Subcutaneous adipose tissue (tissue), 4 donors: ENCODE data around the gene TMC2. TPM values are rescaled to one million over a fixed set of nuclear protein-coding genes. Genes with fewer than 3 reads are reported as not detected.

Experiments
- small RNA-seq: library from RNA; depleted of rRNA; stranded (forward); fragments of <200 nt; gene quantifications from one replicate; pipeline ENCODE3, GENCODE V24; 2016
- total RNA-seq, 4 donors: library from RNA; depleted of rRNA; stranded (reverse); fragments of >200 nt; gene quantifications; one replicate each; pipeline ENCODE4 v1.1.0, GENCODE V29; 2016
- TF ChIP-seq, protein P1 (sequence below): fragments of 450-650 bp; IDR thresholded peaks from one replicate; pipeline ENCODE4 v1.5.1; 2016; ENCODE audit warnings: low read depth, mild to moderate bottlenecking, control low read depth, antibody characterized with exemption, moderate library complexity

TMC2 gene
- total RNA-seq, 4 donors from 2014 or later = 0.68 to 1.5 (median 1.1) TPM

DNA sequence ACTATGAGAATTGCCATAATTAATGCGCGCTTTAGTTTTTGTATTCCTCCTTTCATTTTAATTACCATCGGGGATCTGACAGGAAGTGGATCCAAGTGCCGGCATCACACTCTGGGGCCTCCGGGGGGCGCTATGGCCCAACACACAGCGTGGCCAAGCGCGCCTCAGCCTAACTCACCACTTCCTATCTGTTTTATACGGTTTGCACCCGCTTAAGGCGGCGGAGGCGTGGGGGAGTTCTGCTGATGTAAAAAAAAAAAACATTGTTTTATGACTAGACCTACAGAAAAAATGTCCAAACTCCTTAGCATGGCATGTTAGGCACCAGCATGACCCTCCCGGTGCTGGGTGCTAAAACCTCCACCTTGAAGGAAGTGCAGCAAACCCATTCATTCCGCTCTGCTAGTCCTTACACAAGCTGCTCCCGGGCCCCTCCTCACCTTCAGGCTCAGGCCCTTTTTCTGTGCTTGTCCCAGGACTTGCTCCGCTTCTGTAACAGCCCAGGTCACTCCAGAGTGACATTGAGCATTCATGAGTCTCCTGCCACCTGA, 151.7 kb downstream of the TMC2 start:
- TF ChIP-seq, protein P1, sequence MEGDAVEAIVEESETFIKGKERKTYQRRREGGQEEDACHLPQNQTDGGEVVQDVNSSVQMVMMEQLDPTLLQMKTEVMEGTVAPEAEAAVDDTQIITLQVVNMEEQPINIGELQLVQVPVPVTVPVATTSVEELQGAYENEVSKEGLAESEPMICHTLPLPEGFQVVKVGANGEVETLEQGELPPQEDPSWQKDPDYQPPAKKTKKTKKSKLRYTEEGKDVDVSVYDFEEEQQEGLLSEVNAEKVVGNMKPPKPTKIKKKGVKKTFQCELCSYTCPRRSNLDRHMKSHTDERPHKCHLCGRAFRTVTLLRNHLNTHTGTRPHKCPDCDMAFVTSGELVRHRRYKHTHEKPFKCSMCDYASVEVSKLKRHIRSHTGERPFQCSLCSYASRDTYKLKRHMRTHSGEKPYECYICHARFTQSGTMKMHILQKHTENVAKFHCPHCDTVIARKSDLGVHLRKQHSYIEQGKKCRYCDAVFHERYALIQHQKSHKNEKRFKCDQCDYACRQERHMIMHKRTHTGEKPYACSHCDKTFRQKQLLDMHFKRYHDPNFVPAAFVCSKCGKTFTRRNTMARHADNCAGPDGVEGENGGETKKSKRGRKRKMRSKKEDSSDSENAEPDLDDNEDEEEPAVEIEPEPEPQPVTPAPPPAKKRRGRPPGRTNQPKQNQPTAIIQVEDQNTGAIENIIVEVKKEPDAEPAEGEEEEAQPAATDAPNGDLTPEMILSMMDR = no peak

DNA sequence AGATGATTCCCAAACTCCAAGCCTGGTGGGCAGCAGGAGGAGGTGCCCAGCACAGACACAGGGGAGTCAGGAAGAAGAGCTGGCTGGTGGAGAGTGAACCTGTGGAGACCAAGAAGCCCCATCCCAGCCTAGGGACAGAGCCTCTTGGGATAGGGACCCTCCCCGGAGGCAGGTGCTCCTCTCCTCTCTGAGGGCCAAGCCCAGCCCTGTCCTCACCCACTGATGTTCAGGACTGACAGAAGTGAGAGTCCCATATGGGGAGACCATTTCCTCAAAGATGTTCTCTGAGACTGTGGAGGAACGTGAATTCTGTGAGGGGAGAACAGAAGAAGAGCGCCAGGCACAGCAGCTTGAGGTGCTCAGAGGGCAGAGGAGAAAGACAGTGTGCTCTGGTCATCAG, 153.8 kb downstream of the TMC2 start:
- TF ChIP-seq, protein P1 = no peak

DNA sequence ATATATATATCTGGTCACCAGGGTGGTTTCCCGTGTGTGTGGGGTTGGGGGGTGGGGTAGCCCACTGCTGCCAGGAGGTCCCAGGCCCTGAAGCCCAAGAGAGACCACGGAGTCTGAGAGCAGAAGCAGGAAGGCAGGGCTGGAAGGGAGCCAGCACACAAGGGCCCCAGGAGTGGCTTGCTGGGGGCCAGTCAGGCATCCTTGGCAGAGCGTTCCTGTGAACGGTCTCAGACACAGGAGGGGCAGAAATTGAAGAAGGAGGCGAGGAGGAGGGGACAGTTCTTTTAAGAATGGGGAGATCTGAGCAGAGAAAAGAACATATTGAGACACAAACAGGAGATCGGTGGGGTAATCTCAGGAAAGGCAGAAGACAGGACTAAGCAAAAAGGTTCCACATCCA, 154.3 kb downstream of the TMC2 start:
- TF ChIP-seq, protein P1 = no peak

DNA sequence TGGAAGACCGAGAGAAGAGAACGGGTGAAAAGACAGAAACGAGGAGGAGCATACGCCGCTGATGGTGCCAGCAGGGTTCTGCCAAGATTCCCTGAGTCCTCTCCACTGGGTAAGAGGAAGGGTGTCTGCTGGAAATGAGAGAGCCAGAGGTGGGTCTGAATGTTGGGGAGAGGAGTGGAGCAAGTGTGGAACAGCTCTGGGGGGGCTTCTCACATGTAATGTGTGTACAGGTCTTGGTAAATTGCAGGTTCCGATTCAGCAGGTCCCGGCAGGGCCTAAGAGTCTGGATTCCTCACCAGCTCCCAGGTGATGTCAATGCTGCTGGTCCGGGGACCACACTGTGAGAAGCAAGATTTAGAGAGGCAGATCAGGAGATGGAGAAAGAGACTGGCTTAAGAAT, 154.8 kb downstream of the TMC2 start:
- TF ChIP-seq, protein P1 = no peak

Small RNAs within 50 kb of the gene (small RNA-seq; reads per million reads assigned to genes)
- gene SNORA51 (not detected), gene SNORD110 (not detected), gene SNORD56 (not detected), gene SNORD57 (not detected), gene SNORD86 (not detected)

Other genes starting within 250 kb of the TMC2 start
- gene TGM3, start 240.6 kb upstream of the TMC2 start, total RNA-seq = under 1 TPM in 1 of 4 donors, not detected in 3; 0.19 TPM
- not detected for gene TGM6, start 155.7 kb upstream of the TMC2 start, total RNA-seq
- 100 to 1,000 TPM; 101 to 119 (median 116) TPM for gene SNRPB, start 65.8 kb upstream of the TMC2 start, total RNA-seq
- gene ZNF343, start 27.7 kb upstream of the TMC2 start, total RNA-seq = 10 to 100 TPM in 3 of 4 donors, 1 to 10 TPM in 1; 8.9 to 13.9 (median 10.2) TPM
- 10 to 100 TPM; 47.3 to 99.5 (median 59.3) TPM for gene NOP56, start 116.1 kb downstream of the TMC2 start, total RNA-seq
- gene IDH3B, start 127.6 kb downstream of the TMC2 start, total RNA-seq = 100 to 1,000 TPM in 2 of 4 donors, 10 to 100 TPM in 2; 77.0 to 167 (median 97.3) TPM
- 1 to 10 TPM; 1.1 to 6.0 (median 1.8) TPM for gene EBF4, start 156.2 kb downstream of the TMC2 start, total RNA-seq